Gastrocnemius medialis (tissue), 4 donors: Measurements from ENCODE around the gene TOMM70. TPM values are rescaled to one million over a fixed set of nuclear protein-coding genes. Genes with fewer than 3 reads are reported as not detected.

Experiments
- ATAC-seq, 2 donors: fragments of 150-250 bp; one replicate each; pipeline ENCODE4 v1.9.1; 2016
- DNase-seq, 2 donors: peaks; one replicate each; pipeline ENCODE4 v3.0.0-alpha.2; 2019
- H3K27ac ChIP-seq, 4 donors: fragments of 200-600 bp; sonication (generic); 1 replicate in 1 of 4; 2 replicates in 3 of 4; pipeline ENCODE4 v1.5.1; 2016 to 2018; ENCODE audit warnings: mild to moderate bottlenecking in 2 of 4, moderate library complexity in 1 of 4
- H3K27me3 ChIP-seq, 3 donors: fragments of 200-600 bp; sonication (generic) in 2 of 3; 1 replicate in 1 of 3; 2 replicates in 2 of 3; pipeline versions ENCODE4 v1.5.1 to v1.6.0; 2016 to 2019; ENCODE audit warnings: mild to moderate bottlenecking in 1 of 3, moderate library complexity in 1 of 3
- H3K36me3 ChIP-seq, 2 donors: fragments of 200-600 bp; sonication (generic) in 1 of 2; one replicate each; pipeline ENCODE4 v1.5.1; 2017 to 2018
- H3K4me1 ChIP-seq, 2 donors: fragments of 200-600 bp; sonication (generic) in 1 of 2; one replicate each; pipeline ENCODE4 v1.5.1; 2016 to 2017; ENCODE audit warnings: mild to moderate bottlenecking in 2 of 2
- H3K4me3 ChIP-seq, 4 donors: fragments of 200-600 bp; sonication (generic) in 3 of 4; 1 replicate in 1 of 4; 2 replicates in 3 of 4; pipeline ENCODE4 v1.5.1; 2016 to 2019; ENCODE audit warnings: mild to moderate bottlenecking in 2 of 4
- H3K9me3 ChIP-seq, 3 donors: fragments of 200-600 bp; sonication (generic) in 2 of 3; 1 replicate in 1 of 3; 2 replicates in 2 of 3; pipeline ENCODE4 v1.5.1; 2016 to 2019
- POLR2A ChIP-seq, 2 donors: fragments of 450-650 bp; IDR thresholded peaks; one replicate each; pipeline ENCODE4 v1.6.1; 2017; ENCODE audit warnings: antibody characterized with exemption in 2 of 2, mild to moderate bottlenecking in 2 of 2, moderate library complexity in 2 of 2
- in situ Hi-C, 4 donors: fragments of 200-750 bp; cut with MboI; loops; one replicate each; pipeline versions ENCODE4 v1.15.0 to v1.8.0; 2017; ENCODE audit warnings: low sequenced_read_pairs in 4 of 4
- intact Hi-C: fragments of 100-400 bp; cut with DNase I; formaldehyde crosslinking; loops from one replicate; pipeline ENCODE4 v1.15.1; 2023; ENCODE audit warnings: low total_unique reads
- total RNA-seq, 4 donors: library from RNA; depleted of rRNA; stranded (reverse); fragments of >200 nt; gene quantifications; one replicate each; pipeline versions ENCODE4 v1.1.0 to v1.2.3, GENCODE V29; 2016
- TF ChIP-seq, protein P1 (sequence below), 5 experiments: fragments of 450-650 bp in 3 of 5; fragments of 200-600 bp in 2 of 5; sonication (generic) in 2 of 5; IDR thresholded peaks in 4 of 5; conservative IDR thresholded peaks in 1 of 5; 1 replicate in 4 of 5; 2 replicates in 1 of 5; pipeline ENCODE4 v1.5.1; 2016 to 2019; ENCODE audit warnings: antibody characterized with exemption in 5 of 5, mild to moderate bottlenecking in 3 of 5, moderate library complexity in 3 of 5

TOMM70 gene
- total RNA-seq, 4 donors from 2014 or later, result 57.6 to 82.2 (median 64.3) TPM

GRCh38 chr3:100384733-100385525 lies 16.0 kb downstream of the TOMM70 start:
- H3K27ac ChIP-seq, result no peak overlapping the region
- no peak overlapping the region for H3K4me3 ChIP-seq
- no peaks in the 10 kb centered on the region for H3K27me3 ChIP-seq
- no peaks in the 10 kb centered on the region for H3K9me3 ChIP-seq
- DNase-seq (no peak), ATAC-seq (no peak)
- no peaks in the 10 kb centered on the region for H3K4me1 ChIP-seq
- TF ChIP-seq, protein P1, sequence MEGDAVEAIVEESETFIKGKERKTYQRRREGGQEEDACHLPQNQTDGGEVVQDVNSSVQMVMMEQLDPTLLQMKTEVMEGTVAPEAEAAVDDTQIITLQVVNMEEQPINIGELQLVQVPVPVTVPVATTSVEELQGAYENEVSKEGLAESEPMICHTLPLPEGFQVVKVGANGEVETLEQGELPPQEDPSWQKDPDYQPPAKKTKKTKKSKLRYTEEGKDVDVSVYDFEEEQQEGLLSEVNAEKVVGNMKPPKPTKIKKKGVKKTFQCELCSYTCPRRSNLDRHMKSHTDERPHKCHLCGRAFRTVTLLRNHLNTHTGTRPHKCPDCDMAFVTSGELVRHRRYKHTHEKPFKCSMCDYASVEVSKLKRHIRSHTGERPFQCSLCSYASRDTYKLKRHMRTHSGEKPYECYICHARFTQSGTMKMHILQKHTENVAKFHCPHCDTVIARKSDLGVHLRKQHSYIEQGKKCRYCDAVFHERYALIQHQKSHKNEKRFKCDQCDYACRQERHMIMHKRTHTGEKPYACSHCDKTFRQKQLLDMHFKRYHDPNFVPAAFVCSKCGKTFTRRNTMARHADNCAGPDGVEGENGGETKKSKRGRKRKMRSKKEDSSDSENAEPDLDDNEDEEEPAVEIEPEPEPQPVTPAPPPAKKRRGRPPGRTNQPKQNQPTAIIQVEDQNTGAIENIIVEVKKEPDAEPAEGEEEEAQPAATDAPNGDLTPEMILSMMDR (IDR thresholded peaks at IDR 0.05 in 4 of 5, conservative IDR thresholded peaks at IDR 0.05 in 1 of 5), result no peak
- no peak for TF ChIP-seq POLR2A (IDR thresholded peaks at IDR 0.05)
- H3K36me3 ChIP-seq, result peaks cover 0 to 78% of the 10 kb centered on the region in 2 donors
- intact Hi-C loops (no loop called here), in situ Hi-C loops (no loop called here)

GRCh38 chr3:100376301-100376700 lies 24.6 kb downstream of the TOMM70 start:
- no peak for ATAC-seq
- Histone ChIP-seq H3K36me3 (peaks cover 0 to 84% of the 10 kb centered on the region in 2 donors), H3K4me1 (no peaks in the 10 kb centered on the region), H3K4me3 (no peak overlapping the region), H3K27ac (no peak overlapping the region), H3K27me3 (no peaks in the 10 kb centered on the region), H3K9me3 (no peaks in the 10 kb centered on the region)
- DNase-seq, result no peak
- intact Hi-C loops (no loop called here), in situ Hi-C loops (no loop called here)
- no peak for TF ChIP-seq POLR2A (IDR thresholded peaks at IDR 0.05)
- TF ChIP-seq, protein P1 (IDR thresholded peaks at IDR 0.05 in 4 of 5, conservative IDR thresholded peaks at IDR 0.05 in 1 of 5), result no peak

DNA sequence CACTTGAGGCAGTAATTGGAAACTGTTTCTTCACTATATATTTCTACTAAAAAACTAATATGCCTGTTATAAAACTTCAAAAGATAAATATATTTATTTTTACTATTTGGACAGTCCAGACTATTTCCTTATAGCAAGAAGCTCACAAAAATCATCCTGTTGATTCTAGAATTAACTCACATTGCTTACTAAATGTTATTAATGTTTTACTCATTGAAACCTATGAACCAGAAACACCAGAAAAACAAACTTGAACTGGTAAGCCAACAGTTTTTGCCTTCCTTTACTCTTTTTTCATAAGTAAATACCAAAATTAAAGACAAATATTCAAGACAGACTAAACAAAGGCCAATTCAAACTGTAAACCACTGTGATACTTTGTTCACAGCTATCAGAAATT lies 26.4 kb downstream of the TOMM70 start:
- in situ Hi-C loops, result no loop called here
- DNase-seq, result no peak
- H3K9me3 ChIP-seq, result no peaks in the 10 kb centered on the region
- no peak overlapping the region for H3K27ac ChIP-seq
- TF ChIP-seq, protein P1 (IDR thresholded peaks at IDR 0.05 in 4 of 5, conservative IDR thresholded peaks at IDR 0.05 in 1 of 5), result no peak
- TF ChIP-seq POLR2A (IDR thresholded peaks at IDR 0.05), result no peak
- intact Hi-C loops, result no loop called here
- H3K4me3 ChIP-seq, result no peak overlapping the region
- peaks cover 0 to 79% of the 10 kb centered on the region in 2 donors for H3K36me3 ChIP-seq
- no peaks in the 10 kb centered on the region for H3K4me1 ChIP-seq
- no peak for ATAC-seq
- no peaks in the 10 kb centered on the region for H3K27me3 ChIP-seq

GRCh38 chr3:100370756-100371155 lies 30.1 kb downstream of the TOMM70 start:
- TF ChIP-seq, protein P1 (IDR thresholded peaks at IDR 0.05 in 4 of 5, conservative IDR thresholded peaks at IDR 0.05 in 1 of 5), result no peak
- TF ChIP-seq POLR2A (IDR thresholded peaks at IDR 0.05), result no peak
- Histone ChIP-seq H3K4me3 (no peak overlapping the region), H3K27me3 (no peaks in the 10 kb centered on the region), H3K9me3 (no peaks in the 10 kb centered on the region), H3K27ac (no peak overlapping the region), H3K36me3 (peaks cover 0 to 76% of the 10 kb centered on the region in 2 donors), H3K4me1 (no peaks in the 10 kb centered on the region)
- ATAC-seq, result no peak
- intact Hi-C loops, result no loop called here
- no peak for DNase-seq
- in situ Hi-C loops, result no loop called here
